GM12878 (cell line): ENCODE measurements around the gene CLDN6.

Experiments
- POLR2A ChIP-seq: IDR thresholded peaks from 2 replicates; pipeline ENCODE4 v1.6.1; 2011; ENCODE audit warnings: low read depth, mild to moderate bottlenecking, low read length
- RBBP5 ChIP-seq: fragments of 200-600 bp; sonication (generic); conservative IDR thresholded peaks from 2 replicates; pipeline ENCODE4 v1.6.1; 2016
- TF ChIP-seq, protein P1 (sequence below): fragments of 450-650 bp; IDR thresholded peaks from 2 replicates; pipeline ENCODE4 v1.6.1; 2018; ENCODE audit warnings: borderline replicate concordance, mild to moderate bottlenecking; ENCODE audit not compliant: partially characterized antibody
- TF ChIP-seq, protein P2 (sequence below): IDR thresholded peaks from 2 replicates; pipeline ENCODE4 v1.6.1; 2011; ENCODE audit warnings: low read depth, low read length, improper control_type of control experiment, borderline replicate concordance
- TF ChIP-seq, protein P3 (sequence below), 3 experiments: IDR thresholded peaks in 2 of 3; conservative IDR thresholded peaks in 1 of 3; 2 replicates each; pipeline ENCODE4 v1.5.1; 2011; ENCODE audit warnings: low read depth in 3 of 3, low read length in 3 of 3, mild to moderate bottlenecking in 3 of 3, control low read depth in 2 of 3, moderate library complexity in 2 of 3, inconsistent platforms in 1 of 3, mixed read lengths in 1 of 3; ENCODE audit not compliant: control insufficient read depth in 2 of 3, insufficient read depth in 1 of 3; ENCODE audit errors: extremely low read depth in 1 of 3

DNA sequence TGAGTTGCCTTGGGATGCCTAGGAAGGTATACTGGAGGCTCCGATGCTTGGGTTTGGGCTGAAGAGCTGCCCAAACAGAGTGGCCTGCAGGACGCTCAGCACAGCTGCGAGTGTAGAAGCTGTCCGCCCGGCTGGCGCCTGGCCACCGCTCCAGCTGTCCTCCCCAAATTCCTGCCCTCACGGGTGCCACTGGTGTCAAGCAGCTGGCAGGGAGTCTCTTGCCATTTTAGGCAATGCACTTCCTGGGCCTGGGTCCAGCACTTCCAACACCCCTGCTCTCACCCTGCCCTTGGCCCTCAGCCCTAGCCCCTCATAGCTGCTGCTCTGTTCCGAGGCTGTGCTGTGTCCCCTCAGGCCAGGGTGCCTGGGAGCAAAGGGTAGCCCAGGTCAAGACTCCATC is 32.5 kb downstream of the CLDN6 start:
- TF ChIP-seq POLR2A = no peak
- no peak for TF ChIP-seq RBBP5
- TF ChIP-seq, protein P1, sequence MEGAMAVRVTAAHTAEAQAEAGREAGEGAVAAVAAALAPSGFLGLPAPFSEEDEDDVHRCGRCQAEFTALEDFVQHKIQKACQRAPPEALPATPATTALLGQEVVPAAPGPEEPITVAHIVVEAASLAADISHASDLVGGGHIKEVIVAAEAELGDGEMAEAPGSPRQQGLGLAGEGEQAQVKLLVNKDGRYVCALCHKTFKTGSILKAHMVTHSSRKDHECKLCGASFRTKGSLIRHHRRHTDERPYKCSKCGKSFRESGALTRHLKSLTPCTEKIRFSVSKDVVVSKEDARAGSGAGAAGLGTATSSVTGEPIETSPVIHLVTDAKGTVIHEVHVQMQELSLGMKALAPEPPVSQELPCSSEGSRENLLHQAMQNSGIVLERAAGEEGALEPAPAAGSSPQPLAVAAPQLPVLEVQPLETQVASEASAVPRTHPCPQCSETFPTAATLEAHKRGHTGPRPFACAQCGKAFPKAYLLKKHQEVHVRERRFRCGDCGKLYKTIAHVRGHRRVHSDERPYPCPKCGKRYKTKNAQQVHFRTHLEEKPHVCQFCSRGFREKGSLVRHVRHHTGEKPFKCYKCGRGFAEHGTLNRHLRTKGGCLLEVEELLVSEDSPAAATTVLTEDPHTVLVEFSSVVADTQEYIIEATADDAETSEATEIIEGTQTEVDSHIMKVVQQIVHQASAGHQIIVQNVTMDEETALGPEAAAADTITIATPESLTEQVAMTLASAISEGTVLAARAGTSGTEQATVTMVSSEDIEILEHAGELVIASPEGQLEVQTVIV = no peak
- TF ChIP-seq, protein P2, sequence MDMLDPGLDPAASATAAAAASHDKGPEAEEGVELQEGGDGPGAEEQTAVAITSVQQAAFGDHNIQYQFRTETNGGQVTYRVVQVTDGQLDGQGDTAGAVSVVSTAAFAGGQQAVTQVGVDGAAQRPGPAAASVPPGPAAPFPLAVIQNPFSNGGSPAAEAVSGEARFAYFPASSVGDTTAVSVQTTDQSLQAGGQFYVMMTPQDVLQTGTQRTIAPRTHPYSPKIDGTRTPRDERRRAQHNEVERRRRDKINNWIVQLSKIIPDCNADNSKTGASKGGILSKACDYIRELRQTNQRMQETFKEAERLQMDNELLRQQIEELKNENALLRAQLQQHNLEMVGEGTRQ = no peak
- TF ChIP-seq, protein P3, sequence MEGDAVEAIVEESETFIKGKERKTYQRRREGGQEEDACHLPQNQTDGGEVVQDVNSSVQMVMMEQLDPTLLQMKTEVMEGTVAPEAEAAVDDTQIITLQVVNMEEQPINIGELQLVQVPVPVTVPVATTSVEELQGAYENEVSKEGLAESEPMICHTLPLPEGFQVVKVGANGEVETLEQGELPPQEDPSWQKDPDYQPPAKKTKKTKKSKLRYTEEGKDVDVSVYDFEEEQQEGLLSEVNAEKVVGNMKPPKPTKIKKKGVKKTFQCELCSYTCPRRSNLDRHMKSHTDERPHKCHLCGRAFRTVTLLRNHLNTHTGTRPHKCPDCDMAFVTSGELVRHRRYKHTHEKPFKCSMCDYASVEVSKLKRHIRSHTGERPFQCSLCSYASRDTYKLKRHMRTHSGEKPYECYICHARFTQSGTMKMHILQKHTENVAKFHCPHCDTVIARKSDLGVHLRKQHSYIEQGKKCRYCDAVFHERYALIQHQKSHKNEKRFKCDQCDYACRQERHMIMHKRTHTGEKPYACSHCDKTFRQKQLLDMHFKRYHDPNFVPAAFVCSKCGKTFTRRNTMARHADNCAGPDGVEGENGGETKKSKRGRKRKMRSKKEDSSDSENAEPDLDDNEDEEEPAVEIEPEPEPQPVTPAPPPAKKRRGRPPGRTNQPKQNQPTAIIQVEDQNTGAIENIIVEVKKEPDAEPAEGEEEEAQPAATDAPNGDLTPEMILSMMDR (IDR thresholded peaks at IDR 0.05 in 2 of 3, conservative IDR thresholded peaks at IDR 0.05 in 1 of 3; ENCODE audit: control insufficient read depth in 2 of 3, extremely low read depth in 1 of 3, insufficient read depth in 1 of 3, low read depth in 3 of 3, low read length in 3 of 3) = no peak
